ENCODE data around the gene SLC22A23. TPM values are rescaled to one million over a fixed set of nuclear protein-coding genes. Genes with fewer than 3 reads are reported as not detected.

Gene SLC22A23
- total RNA-seq, 1 donor from 2014 or later: 18.7 TPM

GRCh38 chr6:3268680-3269079 is 188.2 kb downstream of the SLC22A23 start:
- Histone ChIP-seq H3K36me3 (ENCODE audit: control insufficient read depth, insufficient read depth, low read length) (peaks cover 9% of the 10 kb centered on the region), H3K27me3 (ENCODE audit: control insufficient read depth, insufficient read depth, low read length) (no peaks in the 10 kb centered on the region), H3K4me3 (ENCODE audit: low read depth, low read length) (no peak overlapping the region)
- no peak for DNase-seq (ENCODE audit: low read depth)
- TF ChIP-seq, protein P1, sequence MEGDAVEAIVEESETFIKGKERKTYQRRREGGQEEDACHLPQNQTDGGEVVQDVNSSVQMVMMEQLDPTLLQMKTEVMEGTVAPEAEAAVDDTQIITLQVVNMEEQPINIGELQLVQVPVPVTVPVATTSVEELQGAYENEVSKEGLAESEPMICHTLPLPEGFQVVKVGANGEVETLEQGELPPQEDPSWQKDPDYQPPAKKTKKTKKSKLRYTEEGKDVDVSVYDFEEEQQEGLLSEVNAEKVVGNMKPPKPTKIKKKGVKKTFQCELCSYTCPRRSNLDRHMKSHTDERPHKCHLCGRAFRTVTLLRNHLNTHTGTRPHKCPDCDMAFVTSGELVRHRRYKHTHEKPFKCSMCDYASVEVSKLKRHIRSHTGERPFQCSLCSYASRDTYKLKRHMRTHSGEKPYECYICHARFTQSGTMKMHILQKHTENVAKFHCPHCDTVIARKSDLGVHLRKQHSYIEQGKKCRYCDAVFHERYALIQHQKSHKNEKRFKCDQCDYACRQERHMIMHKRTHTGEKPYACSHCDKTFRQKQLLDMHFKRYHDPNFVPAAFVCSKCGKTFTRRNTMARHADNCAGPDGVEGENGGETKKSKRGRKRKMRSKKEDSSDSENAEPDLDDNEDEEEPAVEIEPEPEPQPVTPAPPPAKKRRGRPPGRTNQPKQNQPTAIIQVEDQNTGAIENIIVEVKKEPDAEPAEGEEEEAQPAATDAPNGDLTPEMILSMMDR (IDR thresholded peaks at IDR 0.05; ENCODE audit: insufficient read depth, low read length, severe bottlenecking): no peak
- FAIRE-seq: no peak

DNA sequence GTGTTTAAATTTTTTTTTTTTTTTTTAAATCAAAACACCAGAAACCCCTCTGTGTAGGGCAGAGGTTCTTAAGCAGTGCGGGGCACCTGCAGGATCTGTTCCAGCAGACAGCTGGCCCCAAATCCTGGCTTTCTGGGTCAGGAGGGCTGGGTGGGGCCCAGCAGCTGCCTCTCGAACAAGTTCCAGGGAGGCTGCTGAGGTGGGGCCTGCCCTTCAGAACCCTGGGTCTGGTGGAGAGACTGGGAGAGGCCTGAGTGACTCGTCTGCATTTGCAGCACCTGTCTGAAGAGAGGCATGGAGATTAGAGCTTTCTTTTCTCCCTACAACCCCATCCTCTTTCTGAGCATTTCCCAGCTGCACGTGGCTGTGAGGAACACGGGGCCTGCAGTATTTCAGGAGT is 189.7 kb downstream of the SLC22A23 start:
- H3K36me3 ChIP-seq (ENCODE audit: control insufficient read depth, insufficient read depth, low read length): peaks cover 16% of the 10 kb centered on the region
- no peak for FAIRE-seq

DNA sequence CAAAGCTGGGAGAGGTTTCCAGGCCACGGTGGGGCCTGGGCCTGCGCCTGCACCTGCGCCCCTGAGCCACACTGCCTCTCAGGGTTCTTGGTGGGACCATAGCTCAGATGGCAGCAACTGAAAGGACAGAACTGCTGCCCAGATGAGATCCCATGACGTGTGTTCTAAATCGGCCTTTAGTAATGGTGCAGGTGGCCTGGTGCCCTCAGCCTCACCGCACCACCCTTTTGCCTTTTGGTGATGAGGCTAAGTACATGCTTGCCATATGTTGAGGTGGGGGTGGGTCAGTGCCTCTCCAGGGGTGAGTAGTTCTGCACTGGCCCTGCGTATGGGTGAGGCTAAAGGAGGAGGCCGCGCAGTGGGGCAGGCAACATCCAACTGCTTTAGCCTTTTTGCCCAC is 190.7 kb downstream of the SLC22A23 start:
- no peaks in the 10 kb centered on the region for H3K27me3 ChIP-seq (ENCODE audit: control insufficient read depth, insufficient read depth, low read length)
- H3K4me3 ChIP-seq (ENCODE audit: low read depth, low read length): no peak overlapping the region
- TF ChIP-seq, protein P1 (IDR thresholded peaks at IDR 0.05; ENCODE audit: insufficient read depth, low read length, severe bottlenecking): no peak
- H3K36me3 ChIP-seq (ENCODE audit: control insufficient read depth, insufficient read depth, low read length): peaks cover 17% of the 10 kb centered on the region
- no peak for DNase-seq (ENCODE audit: low read depth)
- no peak for FAIRE-seq

More for the DNA sequence above, 189.7 kb downstream of the SLC22A23 start:
- TF ChIP-seq, protein P1 (IDR thresholded peaks at IDR 0.05; ENCODE audit: insufficient read depth, low read length, severe bottlenecking): no peak
- no peak for DNase-seq (ENCODE audit: low read depth)
- no peak overlapping the region for H3K4me3 ChIP-seq (ENCODE audit: low read depth, low read length)
- H3K27me3 ChIP-seq (ENCODE audit: control insufficient read depth, insufficient read depth, low read length): no peaks in the 10 kb centered on the region

DNA sequence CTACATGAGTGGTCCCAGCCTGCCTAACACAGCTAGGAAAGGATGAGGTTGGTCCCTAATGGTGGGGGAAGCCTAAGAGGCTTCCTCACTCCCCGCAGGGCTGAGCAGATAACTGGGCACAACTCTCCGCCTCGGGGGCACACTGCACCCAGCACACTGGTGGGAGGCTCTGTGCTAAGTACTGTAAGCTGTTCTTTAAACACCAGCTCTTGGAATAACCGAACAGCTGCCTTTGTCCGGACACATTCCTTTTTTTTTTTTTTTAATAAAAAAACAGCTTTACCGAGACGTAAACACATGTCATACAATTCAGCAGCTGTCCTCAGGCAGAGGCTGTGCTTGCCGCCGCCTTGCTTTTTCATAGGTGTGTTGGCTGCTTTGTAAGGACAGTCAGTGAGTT is 191.2 kb downstream of the SLC22A23 start:
- no peak for FAIRE-seq

GRCh38 chr6:3264356-3264755 is 192.5 kb downstream of the SLC22A23 start:
- no peak for FAIRE-seq
- Histone ChIP-seq H3K36me3 (ENCODE audit: control insufficient read depth, insufficient read depth, low read length) (peaks cover 17% of the 10 kb centered on the region), H3K4me3 (ENCODE audit: low read depth, low read length) (no peak overlapping the region), H3K27me3 (ENCODE audit: control insufficient read depth, insufficient read depth, low read length) (no peaks in the 10 kb centered on the region)
- TF ChIP-seq, protein P1 (IDR thresholded peaks at IDR 0.05; ENCODE audit: insufficient read depth, low read length, severe bottlenecking): no peak
- no peak for DNase-seq (ENCODE audit: low read depth)

More for the DNA sequence above, 191.2 kb downstream of the SLC22A23 start:
- no peak for DNase-seq (ENCODE audit: low read depth)
- H3K36me3 ChIP-seq (ENCODE audit: control insufficient read depth, insufficient read depth, low read length): peaks cover 17% of the 10 kb centered on the region
- TF ChIP-seq, protein P1 (IDR thresholded peaks at IDR 0.05; ENCODE audit: insufficient read depth, low read length, severe bottlenecking): no peak
- H3K27me3 ChIP-seq (ENCODE audit: control insufficient read depth, insufficient read depth, low read length): no peaks in the 10 kb centered on the region
- H3K4me3 ChIP-seq (ENCODE audit: low read depth, low read length): no peak overlapping the region

DNA sequence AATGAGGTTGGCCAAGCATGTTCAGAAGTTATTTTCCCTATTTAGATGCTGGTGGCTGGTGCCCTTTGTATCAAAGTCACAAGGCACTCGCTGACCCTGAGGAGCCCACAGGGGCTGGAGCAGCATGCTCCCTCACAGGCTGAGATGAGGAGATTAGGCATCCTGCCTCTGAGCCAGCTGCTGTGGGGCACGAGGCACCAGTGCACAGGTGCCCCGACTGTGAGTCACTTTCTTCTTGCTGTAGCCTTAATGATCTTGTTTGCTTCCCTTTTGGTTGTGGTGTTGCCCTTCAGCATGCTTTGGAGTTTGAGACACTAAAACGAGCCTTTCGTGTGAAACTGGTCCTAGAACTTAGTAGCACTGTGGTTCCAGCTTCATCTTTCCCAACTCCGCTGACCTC is 193.8 kb downstream of the SLC22A23 start:
- peaks cover 17% of the 10 kb centered on the region for H3K36me3 ChIP-seq (ENCODE audit: control insufficient read depth, insufficient read depth, low read length)
- no peak for DNase-seq (ENCODE audit: low read depth)
- TF ChIP-seq, protein P1 (IDR thresholded peaks at IDR 0.05; ENCODE audit: insufficient read depth, low read length, severe bottlenecking): no peak
- H3K4me3 ChIP-seq (ENCODE audit: low read depth, low read length): no peak overlapping the region
- FAIRE-seq: no peak
- no peaks in the 10 kb centered on the region for H3K27me3 ChIP-seq (ENCODE audit: control insufficient read depth, insufficient read depth, low read length)

Measured in bronchial epithelial cell (primary cell).